Adrenal gland (tissue), 5 donors: ENCODE results near the gene PMF1.

Source experiments
- CTCF ChIP-seq, 6 experiments: fragments of 450-650 bp in 4 of 6; fragments of 200-600 bp in 2 of 6; sonication (generic) in 1 of 6; IDR thresholded peaks; 1 replicate in 5 of 6; 2 replicates in 1 of 6; pipeline versions ENCODE4 v1.5.1 to v1.8.0; 2016 to 2021; ENCODE audit warnings: antibody characterized with exemption in 6 of 6, mild to moderate bottlenecking in 2 of 6, moderate library complexity in 1 of 6
- POLR2A ChIP-seq, 2 donors: fragments of 450-650 bp; IDR thresholded peaks; one replicate each; pipeline ENCODE4 v1.6.1; 2017; ENCODE audit warnings: antibody characterized with exemption in 2 of 2, mild to moderate bottlenecking in 2 of 2, moderate library complexity in 1 of 2
- donor health status: DM: no; HTN: no; CAD: no.

- TF ChIP-seq CTCF (IDR thresholded peaks at IDR 0.05): no peak
- TF ChIP-seq POLR2A (IDR thresholded peaks at IDR 0.05): peak; percentile 88 to 90
These were observed 69.8 kb downstream of the PMF1 start, which contains the start of gene SMG5 for GRCh38 chr1:156282479-156283222.
